ENCODE data around the gene TMTC1. TPM values are rescaled to one million over a fixed set of nuclear protein-coding genes. Genes with fewer than 3 reads are reported as not detected.

Gene TMTC1
- total and polyA plus RNA-seq, 2 experiments from 2014 or later, result 4.8 to 24.3 TPM

DNA sequence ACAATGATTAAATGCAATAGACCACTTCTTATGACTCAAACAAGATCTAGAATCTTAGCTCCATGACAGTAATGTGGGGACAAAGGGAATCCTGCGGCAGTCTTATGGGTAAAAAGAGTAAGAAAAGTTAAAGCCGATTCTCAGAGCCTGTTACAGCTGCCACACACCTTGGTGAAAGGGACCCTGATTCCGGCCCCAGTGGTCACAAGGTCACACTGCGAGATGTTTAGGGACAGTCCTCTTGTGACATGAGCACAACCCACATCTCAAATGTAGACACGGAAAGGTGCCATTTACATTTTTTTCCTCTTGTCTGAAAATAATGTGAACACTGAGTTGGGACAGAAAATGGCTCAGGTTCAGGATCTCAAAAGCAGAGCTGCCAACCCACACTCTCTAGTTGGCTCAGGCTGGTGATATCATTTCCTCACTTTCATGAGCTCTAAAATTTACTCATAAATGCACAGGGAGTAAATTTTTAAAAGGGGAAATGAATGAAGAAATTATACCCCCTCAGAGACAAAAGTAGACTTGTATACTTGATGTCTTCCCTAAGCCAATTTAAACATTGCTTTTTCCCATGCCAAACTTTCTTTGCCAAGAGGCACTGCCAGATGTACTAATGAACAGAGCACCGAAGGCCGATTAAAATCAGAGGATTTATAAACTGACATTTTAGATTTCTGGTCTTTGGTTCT is 173.1 kb downstream of the TMTC1 start:
- Histone ChIP-seq H3K9me2 (ENCODE audit: insufficient read depth) (no peaks in the 10 kb centered on the region), H3K36me3 (ENCODE audit: insufficient read depth) (no peaks in the 10 kb centered on the region), H4K20me1 (replicated peaks; ENCODE audit: insufficient read depth) (no peaks in the 10 kb centered on the region), H3F3A (replicated peaks; ENCODE audit: low read depth) (no peaks in the 10 kb centered on the region), H3K4me2 (no peak overlapping the region), H3K4me3 (no peak overlapping the region), H3K79me2 (replicated peaks; ENCODE audit: insufficient read depth) (no peaks in the 10 kb centered on the region), H3K4me1 (ENCODE audit: insufficient read depth) (no peaks in the 10 kb centered on the region; the same call in 1 of the 2 replicates), H2AFZ (no peak overlapping the region), H3K27ac (ENCODE audit: low read depth) (no peak overlapping the region), H3K27me3 (ENCODE audit: insufficient read depth) (no peaks in the 10 kb centered on the region)
- no peak overlapping the region for H3K4me3 Mint-ChIP-seq
- TF ChIP-seq, protein P1, sequence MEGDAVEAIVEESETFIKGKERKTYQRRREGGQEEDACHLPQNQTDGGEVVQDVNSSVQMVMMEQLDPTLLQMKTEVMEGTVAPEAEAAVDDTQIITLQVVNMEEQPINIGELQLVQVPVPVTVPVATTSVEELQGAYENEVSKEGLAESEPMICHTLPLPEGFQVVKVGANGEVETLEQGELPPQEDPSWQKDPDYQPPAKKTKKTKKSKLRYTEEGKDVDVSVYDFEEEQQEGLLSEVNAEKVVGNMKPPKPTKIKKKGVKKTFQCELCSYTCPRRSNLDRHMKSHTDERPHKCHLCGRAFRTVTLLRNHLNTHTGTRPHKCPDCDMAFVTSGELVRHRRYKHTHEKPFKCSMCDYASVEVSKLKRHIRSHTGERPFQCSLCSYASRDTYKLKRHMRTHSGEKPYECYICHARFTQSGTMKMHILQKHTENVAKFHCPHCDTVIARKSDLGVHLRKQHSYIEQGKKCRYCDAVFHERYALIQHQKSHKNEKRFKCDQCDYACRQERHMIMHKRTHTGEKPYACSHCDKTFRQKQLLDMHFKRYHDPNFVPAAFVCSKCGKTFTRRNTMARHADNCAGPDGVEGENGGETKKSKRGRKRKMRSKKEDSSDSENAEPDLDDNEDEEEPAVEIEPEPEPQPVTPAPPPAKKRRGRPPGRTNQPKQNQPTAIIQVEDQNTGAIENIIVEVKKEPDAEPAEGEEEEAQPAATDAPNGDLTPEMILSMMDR (conservative IDR thresholded peaks at IDR 0.05; ENCODE audit: low read depth in 2 of 2), result 0 out of 4 replicates have a peak, but pooled peaks of 1 of the 2 experiments have one; percentile 8
- no peak for TF ChIP-seq EZH2phosphoT487 (IDR thresholded peaks at IDR 0.05; ENCODE audit: unreplicated experiment)
- TF ChIP-seq REST (IDR thresholded peaks at IDR 0.05; ENCODE audit: unreplicated experiment), result no peak
- H3K9me3 Mint-ChIP-seq, result no peaks in the 10 kb centered on the region
- peak; percentile 58 for ATAC-seq
- H3K36me3 Mint-ChIP-seq (ENCODE audit: low read depth), result peaks cover 6% of the 10 kb centered on the region; the same call in 2 of the 3 replicates
- H3K27ac Mint-ChIP-seq, result no peak overlapping the region
- peaks cover 3% of the 10 kb centered on the region for H3K27me3 Mint-ChIP-seq (ENCODE audit: insufficient read depth, low read depth, poor library complexity)
- H3K4me1 Mint-ChIP-seq, result peaks cover 24% of the 10 kb centered on the region
- no peak for DNase-seq (ENCODE audit: low spot score)

- Histone ChIP-seq H2AFZ (no peak overlapping the region), H3F3A (replicated peaks; ENCODE audit: low read depth) (no peaks in the 10 kb centered on the region), H3K4me2 (no peak overlapping the region), H3K4me3 (no peak overlapping the region), H3K79me2 (replicated peaks; ENCODE audit: insufficient read depth) (no peaks in the 10 kb centered on the region), H3K27me3 (ENCODE audit: insufficient read depth) (no peaks in the 10 kb centered on the region), H3K27ac (ENCODE audit: low read depth) (no peak overlapping the region), H3K36me3 (ENCODE audit: insufficient read depth) (no peaks in the 10 kb centered on the region), H3K4me1 (ENCODE audit: insufficient read depth) (no peaks in the 10 kb centered on the region; the same call in 1 of the 2 replicates), H4K20me1 (replicated peaks; ENCODE audit: insufficient read depth) (no peaks in the 10 kb centered on the region), H3K9me2 (ENCODE audit: insufficient read depth) (no peaks in the 10 kb centered on the region)
- Mint-ChIP-seq H3K4me1 (peaks cover 24% of the 10 kb centered on the region), H3K4me3 (no peak overlapping the region), H3K9me3 (no peaks in the 10 kb centered on the region), H3K36me3 (ENCODE audit: low read depth) (peaks cover 6% of the 10 kb centered on the region; the same call in 2 of the 3 replicates), H3K27me3 (ENCODE audit: insufficient read depth, low read depth, poor library complexity) (peaks cover 3% of the 10 kb centered on the region), H3K27ac (no peak overlapping the region)
- DNase-seq (ENCODE audit: low spot score) (no peak), ATAC-seq (no peak)
- TF ChIP-seq, protein P1 (conservative IDR thresholded peaks at IDR 0.05; ENCODE audit: low read depth in 2 of 2), result no peak
Observed at GRCh38 chr12:29609431-29610215, 174.1 kb downstream of the TMTC1 start.
